ENCODE measurements around the gene RPL39L.

- TF ChIP-seq, protein P1, sequence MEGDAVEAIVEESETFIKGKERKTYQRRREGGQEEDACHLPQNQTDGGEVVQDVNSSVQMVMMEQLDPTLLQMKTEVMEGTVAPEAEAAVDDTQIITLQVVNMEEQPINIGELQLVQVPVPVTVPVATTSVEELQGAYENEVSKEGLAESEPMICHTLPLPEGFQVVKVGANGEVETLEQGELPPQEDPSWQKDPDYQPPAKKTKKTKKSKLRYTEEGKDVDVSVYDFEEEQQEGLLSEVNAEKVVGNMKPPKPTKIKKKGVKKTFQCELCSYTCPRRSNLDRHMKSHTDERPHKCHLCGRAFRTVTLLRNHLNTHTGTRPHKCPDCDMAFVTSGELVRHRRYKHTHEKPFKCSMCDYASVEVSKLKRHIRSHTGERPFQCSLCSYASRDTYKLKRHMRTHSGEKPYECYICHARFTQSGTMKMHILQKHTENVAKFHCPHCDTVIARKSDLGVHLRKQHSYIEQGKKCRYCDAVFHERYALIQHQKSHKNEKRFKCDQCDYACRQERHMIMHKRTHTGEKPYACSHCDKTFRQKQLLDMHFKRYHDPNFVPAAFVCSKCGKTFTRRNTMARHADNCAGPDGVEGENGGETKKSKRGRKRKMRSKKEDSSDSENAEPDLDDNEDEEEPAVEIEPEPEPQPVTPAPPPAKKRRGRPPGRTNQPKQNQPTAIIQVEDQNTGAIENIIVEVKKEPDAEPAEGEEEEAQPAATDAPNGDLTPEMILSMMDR (IDR thresholded peaks at IDR 0.05), result no peak
- no peak for TF ChIP-seq POLR2A (IDR thresholded peaks at IDR 0.05)
Measured at GRCh38 chr3:187073581-187074098, 65.7 kb downstream of the RPL39L start.

Data from uterus (tissue), 2 donors.